ENCODE data around the gene DOLK.

GRCh38 chr9:128912270-128912853, 35.0 kb downstream of the DOLK start:
- no peak for TF ChIP-seq CTCF (IDR thresholded peaks at IDR 0.05; ENCODE audit: low read depth, low read length, missing input control)
- no peak for TF ChIP-seq REST (IDR thresholded peaks at IDR 0.05)
- no peak for TF ChIP-seq EGR1 (IDR thresholded peaks at IDR 0.05; ENCODE audit: low read depth in 2 of 2)
- no peak for TF ChIP-seq SP1 (IDR thresholded peaks at IDR 0.05)
- no peak for TF ChIP-seq RAD21 (IDR thresholded peaks at IDR 0.05)
- TF ChIP-seq, protein P1, sequence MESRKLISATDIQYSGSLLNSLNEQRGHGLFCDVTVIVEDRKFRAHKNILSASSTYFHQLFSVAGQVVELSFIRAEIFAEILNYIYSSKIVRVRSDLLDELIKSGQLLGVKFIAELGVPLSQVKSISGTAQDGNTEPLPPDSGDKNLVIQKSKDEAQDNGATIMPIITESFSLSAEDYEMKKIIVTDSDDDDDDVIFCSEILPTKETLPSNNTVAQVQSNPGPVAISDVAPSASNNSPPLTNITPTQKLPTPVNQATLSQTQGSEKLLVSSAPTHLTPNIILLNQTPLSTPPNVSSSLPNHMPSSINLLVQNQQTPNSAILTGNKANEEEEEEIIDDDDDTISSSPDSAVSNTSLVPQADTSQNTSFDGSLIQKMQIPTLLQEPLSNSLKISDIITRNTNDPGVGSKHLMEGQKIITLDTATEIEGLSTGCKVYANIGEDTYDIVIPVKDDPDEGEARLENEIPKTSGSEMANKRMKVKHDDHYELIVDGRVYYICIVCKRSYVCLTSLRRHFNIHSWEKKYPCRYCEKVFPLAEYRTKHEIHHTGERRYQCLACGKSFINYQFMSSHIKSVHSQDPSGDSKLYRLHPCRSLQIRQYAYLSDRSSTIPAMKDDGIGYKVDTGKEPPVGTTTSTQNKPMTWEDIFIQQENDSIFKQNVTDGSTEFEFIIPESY (IDR thresholded peaks at IDR 0.05), result no peak
- TF ChIP-seq GABPA (IDR thresholded peaks at IDR 0.05 in 1 of 2, conservative IDR thresholded peaks at IDR 0.05 in 1 of 2), result no peak
- no peak for TF ChIP-seq MAX (IDR thresholded peaks at IDR 0.05)
- TF ChIP-seq FOXA1 (IDR thresholded peaks at IDR 0.05), result no peak
- TF ChIP-seq JUND (IDR thresholded peaks at IDR 0.05), result no peak
- no peak for TF ChIP-seq YY1 (IDR thresholded peaks at IDR 0.05)
